AG08396 (cell line): Measurements from ENCODE around the gene RSL1D1.
"Not testable (repeated sequence)": the region's sequence is repeated elsewhere in the genome, so short reads cannot be mapped to it uniquely, and the experiment has no call there.

ENCODE experiments used
- DNase-seq: peaks from one replicate; pipeline ENCODE4 v3.0.0; 2012; ENCODE audit warnings: low spot score, mixed read lengths

Gene RSL1D1

DNA sequence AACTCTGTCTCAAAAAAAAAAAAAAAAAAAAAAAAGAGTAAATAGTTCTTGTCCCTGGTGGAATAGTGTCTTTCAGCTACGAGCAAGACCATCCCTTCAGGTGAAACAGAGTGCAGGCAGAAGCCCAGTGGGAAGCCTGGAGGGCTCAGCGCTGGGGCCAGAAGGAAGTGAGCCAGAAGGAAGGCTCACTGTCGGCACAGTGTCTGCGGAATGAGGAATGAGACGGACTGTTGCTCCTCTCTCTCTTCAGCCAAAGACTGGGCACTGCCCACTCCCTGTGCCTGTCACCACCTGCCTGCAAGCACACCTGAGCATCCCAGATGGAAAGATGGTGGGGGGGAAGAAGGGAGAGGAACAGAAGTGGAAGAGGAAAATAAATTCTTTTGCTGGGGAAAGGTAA is 7.5 kb downstream of the RSL1D1 start:
- DNase-seq, result no peak

DNA sequence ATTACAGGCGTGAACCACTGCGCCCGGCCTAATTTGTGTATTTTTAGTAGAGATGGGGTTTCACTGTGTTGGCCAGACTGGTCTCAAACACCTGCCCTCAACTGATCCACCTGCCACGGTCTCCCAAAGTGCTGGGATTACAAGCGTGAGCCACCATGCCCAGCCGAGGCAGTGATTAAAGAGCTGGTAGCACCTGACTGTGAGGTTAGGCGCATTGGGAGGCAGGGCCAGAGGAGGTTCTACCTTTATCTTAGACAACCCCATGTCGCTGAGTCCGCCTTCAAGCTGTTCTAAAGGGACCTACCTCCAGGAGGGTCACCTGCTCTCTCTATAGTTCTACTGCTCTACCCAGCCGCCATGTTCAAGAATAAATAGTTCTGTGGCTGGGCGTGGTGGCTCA is 8.1 kb downstream of the RSL1D1 start:
- no peak for DNase-seq

DNA sequence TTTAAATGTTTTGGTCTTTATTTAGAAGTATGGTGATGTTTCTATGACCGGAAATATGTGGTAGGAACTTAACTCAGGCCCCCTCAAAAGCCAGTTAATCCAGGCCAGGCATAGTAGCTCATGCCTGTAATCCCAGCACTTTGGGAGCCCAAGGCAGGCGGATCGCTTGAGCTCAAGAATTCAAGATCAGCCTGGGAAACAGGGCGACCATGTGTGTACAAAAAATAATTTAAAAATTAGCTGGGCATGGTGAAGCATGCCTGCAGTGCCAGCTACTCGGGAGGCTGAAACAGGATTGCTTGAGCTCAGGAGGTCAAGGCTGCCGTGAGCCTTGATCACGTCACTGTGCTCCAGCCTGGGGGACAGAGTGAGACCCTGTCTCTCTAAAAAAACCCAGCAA is 10.3 kb downstream of the RSL1D1 start:
- no peak for DNase-seq

DNA sequence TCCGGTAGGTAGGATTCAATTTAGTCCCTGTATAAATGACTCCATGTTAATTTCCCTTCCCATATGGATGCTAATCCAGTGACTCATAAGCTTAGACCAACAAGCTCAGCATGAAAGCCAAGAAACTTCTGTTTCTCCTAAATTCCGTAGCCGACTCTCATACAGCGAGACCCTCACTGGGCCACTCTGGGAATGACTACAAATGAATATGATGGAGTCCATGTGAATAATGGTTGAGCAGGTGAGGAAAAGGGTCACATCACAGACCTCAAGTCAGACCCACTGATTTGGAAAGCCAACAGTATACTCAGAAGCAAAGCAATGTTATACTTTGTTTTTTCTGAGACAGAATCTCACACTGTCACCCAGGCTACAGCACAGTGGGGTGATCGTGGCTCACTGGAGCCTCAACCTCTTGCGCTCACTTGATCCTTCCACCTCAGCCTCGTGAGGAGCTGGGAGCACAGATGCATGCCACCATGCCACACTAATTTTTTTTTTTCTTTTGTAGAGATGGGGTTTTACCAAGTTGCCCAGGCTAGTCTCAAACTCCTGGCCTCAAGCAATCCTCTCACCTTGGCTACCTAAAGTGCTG is 14.6 kb downstream of the RSL1D1 start:
- DNase-seq, result peak; percentile 59

DNA sequence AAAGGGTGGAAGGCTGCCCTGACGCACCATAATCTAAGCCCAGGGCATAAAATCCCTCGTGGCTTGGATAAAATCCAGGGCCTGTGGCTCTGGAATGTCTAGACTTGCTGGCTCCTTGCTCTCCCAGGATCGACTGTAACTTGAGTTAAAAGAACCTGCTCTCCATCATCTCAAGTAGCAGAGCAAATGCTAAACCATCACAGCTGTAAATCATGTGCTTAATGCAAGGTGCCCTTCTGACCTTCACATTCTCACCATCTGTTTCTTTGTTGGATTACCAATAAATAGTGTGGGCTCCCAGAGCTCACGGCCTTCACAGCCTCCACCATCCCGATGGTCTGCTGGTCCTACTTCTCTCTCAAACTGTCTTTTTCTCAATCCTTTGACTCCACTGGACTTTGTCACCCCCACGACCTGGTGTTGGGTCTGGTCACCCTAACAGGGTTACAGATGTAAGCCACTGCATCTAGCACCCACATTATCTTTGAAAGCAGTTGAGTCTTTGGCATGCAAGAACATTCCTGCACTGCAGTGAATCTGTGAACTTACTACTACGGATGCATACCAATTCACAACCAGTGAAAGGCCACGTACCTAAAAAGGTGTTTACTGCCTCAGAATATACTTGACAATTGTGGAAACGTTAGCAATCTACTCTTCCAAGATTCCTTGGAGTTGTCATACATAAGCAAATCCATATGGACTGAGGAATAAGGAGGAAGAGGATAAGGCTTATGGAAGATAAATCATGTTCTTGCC is 15.3 kb downstream of the RSL1D1 start:
- DNase-seq, result no peak

DNA sequence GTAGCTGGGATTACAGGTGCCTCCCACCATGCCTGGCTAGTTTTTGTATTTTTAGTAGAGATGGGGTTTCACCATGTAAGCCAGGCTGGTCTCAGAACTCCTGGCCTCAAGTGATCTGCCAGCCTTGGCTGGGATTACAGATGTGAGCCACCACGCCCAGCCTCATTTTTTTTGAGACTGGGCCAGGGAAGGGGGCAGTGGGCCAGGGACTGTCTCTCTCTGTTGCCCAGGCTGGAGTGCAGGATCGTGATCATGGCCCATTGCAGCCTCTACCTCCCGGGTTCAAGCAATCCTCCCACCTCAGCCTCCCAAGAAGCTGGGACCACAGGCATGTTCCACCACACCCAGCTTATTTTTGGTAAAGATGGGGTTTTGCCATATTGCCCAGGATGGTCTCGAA is 16.0 kb downstream of the RSL1D1 start:
- no peak for DNase-seq

DNA sequence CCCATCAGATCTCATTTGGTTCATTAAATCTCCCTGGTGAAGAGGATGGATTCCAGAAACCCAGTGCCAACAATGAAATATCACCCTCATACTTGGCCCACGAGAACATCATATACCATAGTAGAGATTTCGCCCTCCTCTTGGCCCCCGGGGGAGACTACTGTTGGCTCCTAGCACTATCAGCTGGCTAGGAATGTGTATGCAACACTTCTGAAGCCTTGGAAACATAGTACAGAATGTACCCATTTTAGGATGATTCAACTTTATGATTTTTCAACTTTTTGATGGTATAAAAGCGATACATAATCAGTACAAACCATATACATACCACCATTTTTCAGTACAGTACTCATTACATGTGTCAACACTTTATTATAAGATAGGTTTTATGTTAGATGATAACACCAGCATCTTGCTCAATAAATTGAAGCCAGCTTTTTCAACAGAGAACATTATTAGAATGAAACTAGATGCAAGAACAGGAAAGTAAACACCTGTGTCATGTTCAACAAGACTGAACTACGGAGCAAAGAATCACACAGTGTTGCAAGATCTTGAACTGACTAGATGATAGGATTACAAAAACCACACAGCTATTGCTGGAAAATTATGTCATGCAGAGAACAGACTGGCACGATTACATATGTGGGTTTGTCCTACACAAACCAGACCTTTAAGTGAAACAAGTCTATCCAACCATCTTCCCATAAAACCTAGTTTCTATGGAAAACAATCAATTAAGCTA is 17.2 kb downstream of the RSL1D1 start:
- peak; percentile 37 for DNase-seq

DNA sequence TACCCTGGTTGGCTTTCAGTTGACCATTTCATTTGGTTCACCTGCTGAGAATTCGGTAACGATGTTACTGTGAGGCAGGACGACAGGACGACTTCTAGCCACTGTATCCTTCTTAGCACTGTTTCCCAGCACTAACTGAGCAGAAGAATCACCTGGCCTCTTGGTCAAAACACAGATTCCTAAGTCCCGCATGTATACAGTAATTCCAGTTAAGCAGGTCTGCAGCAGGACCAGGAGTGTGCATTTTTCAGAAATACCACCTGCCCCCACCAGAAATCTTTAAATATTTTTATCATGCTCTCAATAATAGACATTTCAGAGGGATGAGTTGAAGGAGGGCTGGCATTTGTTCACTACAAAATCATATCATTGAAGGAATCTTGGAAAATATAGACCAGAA is 22.6 kb downstream of the RSL1D1 start:
- no peak for DNase-seq

DNA sequence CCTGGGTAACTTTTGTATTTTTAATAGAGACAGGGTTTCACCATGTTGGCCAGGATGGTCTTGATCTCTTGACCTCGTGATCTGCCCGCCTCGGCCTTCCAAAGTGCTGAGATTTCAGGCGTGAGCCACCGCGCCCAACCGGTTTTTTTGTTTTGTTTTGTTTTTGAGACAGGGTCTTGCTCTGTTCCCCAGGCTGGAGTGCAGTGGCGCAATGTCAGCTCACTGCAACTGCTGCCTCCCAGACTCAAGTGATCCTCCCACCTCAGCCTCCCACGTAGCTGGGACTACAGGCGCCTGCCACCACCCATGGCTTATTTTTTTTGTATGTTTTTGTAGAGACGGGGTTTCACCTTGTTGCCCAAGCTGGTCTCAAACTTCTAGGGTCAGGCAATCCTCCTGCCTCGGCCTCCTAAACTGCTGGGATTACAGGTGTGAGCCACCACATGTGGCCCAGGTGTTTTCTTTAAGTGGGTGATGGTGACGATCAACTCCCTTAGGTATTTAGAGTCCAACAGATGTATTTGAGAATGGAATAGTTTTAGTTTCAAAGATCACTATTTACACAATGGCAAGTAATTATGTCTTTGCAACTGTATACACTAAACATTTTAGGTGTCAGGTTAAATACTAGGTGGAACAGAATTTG is 25.7 kb downstream of the RSL1D1 start:
- not testable (repeated sequence) for DNase-seq

DNA sequence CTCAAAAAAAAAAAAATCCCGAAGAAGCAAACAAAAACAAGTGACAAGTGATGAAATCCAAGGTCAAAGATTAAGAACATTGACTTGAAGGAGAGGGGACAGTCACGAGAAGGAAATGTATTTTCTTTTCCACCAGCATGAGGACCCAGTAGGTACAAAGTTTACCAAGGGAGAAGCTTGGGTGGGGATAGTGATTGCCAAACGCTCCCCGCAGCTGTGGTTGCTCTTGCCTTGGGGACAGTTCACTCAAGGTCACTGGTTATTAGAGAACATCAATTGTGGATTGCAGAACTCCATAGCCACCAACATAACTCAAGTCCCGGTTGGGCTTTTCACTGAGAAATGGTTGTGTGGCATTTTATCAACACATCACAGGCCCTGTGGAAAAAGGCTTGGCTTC is 27.0 kb downstream of the RSL1D1 start:
- DNase-seq, result no peak

DNA sequence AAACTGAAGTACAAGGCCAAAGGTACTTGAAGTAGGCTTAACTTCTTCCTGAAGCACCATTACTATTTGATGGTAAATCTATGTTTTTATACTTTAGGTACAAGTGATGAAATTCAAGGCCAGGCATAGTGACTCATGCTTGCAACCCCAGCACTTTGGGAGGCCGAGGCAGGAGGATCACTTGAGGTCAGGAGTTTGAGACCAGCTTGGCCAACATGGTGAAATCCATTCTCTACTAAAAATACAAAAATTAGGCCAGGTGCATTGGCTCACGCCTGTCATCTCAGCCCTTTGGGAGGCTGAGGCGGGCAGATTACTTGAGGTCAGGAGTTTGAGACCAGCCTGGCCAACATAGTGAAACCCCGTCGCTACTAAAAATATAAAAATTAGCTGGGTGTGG is 27.7 kb downstream of the RSL1D1 start:
- DNase-seq, result not testable (repeated sequence)

DNA sequence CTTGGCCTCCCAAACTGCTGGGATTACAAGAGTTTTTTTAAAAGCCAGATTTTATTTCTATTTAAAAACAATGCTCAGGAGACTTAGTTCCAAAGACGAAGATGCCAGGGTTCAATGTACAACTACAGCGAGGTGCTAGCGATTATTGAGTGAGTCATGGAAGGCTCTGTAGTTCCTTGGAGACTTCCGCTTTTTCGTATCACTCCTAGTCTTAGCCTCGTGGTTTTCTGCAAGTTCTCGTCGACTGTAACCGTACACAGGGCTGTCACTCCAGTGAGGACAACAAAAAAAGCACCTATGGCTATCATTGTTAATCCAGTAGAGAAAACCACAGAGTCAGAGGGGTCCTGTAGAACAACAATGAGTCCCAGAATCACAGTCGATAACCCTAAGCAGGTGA is 31.5 kb downstream of the RSL1D1 start:
- no peak for DNase-seq

DNA sequence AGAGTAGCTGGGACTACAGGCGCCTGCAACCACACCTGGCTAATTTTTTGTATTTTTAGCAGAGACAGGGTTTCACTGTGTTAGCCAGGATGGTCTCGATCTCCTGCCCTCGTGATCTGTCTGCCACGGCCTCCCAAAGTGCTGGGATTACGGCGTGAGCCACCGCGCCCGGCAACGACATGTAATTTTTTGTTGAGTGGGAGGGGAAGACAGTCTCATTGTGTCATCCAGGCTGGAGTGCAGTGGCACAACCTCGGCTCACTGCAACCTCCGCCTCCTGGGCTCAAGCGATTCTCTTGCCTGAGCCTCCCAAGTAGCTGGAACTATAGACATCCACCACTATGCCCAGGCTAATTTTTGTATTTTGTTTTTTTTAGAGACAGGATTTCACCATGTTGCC is 32.4 kb downstream of the RSL1D1 start:
- not testable (repeated sequence) for DNase-seq

DNA sequence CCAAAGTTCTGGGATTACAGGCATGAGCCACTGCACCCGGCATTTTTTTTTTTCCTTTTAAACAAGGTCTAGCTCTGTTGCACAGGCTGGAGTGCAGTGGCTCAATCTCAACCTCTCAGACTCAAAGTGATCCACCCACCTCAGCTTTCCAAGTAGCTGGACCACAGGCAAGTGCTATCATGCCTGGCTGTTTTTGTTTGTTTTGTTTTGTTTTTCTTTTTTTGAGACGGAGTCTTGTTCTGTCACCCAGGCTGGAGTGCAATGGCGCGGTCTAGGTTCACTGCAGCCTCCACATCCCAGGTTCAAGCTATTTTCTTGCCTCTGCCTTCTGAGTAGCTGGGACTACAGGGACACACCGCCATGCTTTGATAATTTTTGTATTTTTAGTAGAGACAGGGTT is 35.2 kb downstream of the RSL1D1 start:
- DNase-seq, result no peak

DNA sequence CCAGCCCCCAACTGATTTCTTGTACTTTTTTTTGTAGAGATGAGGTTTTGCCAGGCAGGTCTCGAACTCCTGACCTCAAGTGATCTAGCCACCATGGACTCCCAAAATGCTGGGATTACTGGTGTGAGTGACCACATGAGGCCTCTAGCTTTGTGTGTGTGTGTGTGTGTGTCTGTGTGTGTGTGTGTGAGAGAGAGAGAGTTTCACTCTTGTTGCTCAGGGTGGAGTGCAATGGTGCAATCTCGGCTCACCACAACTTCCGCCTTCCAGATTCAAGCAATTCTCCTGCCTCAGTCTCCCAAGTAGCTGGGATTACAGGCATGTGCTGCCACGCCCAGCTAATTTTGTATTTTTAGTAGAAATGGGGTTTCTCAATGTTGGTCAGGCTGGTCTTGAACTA is 36.5 kb downstream of the RSL1D1 start:
- DNase-seq, result not testable (repeated sequence)

DNA sequence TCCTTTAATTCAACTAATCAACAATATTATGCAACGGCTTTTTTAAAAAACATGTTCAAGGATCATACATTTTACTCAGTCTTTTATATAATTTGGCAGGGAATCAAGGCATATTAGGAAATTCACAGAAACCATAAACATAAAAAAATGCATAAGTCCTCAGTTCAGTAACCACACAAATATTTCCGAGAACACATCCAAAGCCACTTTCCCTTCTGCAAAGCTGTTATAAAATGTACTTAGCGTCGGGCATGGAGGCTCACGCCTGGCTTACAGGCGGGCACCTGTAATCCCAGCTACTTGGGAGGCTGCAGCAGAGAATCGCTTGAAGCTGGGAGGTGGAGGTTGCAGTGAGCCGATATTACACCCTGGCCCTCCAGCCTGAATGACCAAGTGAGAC is 44.6 kb downstream of the RSL1D1 start:
- DNase-seq, result no peak

DNA sequence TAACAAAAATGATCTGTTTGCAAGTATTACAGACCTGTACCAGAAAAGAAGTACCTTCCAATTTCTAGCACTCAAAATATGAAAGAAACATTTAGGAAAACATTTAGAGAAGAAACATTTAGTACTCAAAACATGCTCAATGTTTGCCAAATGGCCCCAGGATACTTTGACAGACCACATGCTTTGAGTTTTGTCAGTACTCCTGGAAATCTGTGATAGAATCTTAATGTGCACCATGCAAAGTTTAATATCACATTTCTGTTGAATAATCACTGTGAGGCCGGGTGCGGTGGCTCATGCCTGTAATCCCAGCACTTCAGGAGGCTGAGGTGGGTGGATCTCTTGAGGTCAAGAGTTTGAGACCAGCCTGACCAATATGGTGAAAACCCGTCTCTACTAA is 45.8 kb downstream of the RSL1D1 start:
- no peak for DNase-seq

DNA sequence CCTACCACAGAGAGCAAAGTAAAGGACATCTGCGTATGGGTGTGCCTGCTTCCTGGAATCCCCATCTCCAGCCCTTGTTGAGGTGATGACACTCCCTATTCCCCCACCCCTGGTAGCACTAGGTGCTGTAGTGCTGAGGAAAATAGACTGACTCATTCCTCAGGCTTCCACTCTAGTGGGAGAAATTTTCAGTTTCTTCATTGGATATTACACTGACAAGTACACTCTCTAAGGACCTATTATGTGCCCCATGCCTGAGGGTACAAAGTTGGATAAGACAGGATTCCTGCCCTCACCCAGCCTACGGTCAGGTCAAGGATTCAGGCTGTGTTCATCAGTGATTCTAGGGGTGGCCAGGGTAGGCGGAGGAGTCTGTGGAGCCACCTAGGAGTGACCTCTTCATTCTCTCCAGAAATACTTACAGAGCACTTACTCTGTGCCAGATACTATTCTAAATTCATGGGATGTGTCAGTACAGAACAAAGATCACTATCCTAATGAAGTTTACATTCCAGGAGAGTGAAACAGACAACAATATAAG is 49.8 kb downstream of the RSL1D1 start:
- DNase-seq, result no peak

DNA sequence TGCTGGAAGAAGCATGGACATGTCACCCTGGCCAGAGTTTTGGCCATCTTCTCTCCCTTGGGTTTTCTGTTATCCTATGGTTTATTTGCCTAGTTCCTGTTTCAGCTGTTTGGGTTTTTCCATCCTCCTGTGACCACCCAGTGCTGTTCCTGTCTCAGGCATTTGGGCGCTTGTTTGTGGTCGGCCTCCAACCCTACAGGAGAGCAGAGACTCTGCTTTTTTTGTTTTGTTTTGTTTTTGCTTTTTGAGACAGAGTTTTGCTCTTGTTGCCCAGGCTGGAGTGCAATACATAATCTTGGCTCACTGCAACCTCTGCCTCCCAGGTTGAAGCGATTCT is 51.0 kb downstream of the RSL1D1 start:
- DNase-seq, result no peak

DNA sequence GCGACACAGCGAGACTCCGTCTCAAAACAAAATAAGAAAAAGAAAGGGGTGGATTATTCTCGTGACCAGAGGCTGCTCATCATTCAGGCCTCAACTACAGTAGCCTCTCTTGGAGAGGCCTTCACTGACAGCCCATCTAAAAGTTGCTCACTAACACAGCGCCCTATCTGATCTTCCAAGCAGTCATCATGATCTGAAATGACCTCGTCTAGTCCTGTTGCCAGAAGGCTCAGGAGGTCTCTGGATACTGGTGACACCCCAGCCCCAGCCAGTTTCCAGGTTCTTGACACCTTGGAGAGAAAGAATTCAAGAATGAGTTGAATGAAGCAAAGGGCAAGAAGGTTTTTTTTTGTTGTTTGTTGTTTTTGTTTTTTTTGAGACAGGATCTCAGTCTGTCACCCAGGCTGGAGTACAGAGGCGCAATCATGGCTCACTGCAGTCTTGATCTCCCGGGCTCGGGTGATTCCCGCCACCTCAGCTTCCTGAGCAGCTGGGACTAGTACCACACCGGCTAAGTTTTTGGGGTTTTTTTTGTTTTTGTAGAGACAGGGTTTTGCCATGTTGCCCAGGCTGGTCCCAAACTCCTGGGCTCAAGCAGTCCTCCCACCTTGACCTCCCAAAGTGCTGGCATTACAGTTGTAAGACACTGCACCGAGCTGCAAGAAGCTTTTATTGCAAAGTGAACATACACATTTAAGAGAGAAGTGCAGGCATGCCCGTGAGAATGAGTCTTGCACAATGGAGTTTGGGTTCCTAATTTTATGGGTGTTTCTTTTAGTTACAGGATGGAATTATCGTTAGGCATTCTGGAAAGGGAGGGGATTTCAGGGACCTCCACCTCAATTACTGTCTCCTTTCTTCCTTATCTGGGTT is 51.6 kb downstream of the RSL1D1 start:
- no peak for DNase-seq

DNA sequence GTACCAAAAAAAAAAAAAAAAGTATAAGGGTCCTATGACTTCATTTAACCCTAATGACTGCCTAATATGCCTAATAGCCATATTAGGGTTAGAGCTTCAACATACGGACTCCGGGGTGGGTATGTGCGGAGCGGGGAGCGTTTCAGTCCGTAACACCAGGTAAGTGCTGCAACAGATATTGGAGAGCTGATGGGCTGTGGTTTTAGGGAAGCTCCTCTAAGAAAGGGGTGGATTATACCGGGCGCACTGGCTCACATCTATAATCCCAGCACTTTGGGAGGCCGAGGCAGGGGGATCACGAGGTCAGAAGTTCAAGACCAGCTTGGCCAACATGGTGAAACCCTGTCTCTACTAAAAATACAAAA is 52.3 kb downstream of the RSL1D1 start:
- no peak for DNase-seq

DNA sequence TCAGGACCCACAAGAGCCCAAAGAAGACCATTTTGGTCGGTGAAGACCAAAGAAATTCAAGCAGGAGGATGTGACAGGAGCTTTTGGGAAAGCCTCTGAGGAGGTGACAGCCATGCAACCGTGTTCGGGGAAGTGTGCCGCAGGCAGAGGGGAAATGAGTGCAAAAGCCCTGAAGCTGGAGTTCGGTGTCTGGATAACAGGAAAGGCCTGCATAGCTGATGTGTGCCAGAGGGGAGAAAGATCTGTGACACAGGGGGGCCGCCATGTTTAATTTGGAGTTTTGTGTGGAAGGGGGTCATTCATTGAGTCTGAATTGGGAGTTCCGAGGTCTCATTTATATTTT is 53.4 kb downstream of the RSL1D1 start:
- DNase-seq, result no peak
